ENCODE data around the gene KLHL2.
A peak's percentile ranks its signal among the peaks of the same experiment; 100 is the strongest.
"Not testable (repeated sequence)": the region's sequence is repeated elsewhere in the genome, so short reads cannot be mapped to it uniquely, and the experiment has no call there.

Gene KLHL2

DNA sequence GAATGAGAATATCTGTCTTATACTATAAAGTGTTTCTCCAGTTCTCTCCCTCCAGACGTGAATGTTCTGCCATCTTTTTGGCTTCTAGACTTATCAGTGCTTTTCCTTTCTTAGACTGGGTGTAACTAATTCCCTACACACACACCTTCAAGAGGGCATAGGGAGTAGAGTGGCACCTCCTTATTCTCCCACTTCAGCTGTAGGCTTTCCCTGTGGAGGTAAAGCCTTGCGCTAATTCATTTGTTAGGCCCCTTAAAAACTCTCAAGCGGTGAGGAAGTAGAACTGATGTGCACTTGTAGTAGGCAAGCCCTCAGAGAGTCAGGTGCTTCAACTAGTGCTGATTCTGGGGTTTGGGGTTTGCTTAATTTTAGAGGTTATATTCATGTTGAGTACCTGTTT, 10.0 kb downstream of the KLHL2 start:
- ChIA-PET POLR2A (no interaction called here), CTCF (no interaction called here)
- TF ChIP-seq, protein P1, sequence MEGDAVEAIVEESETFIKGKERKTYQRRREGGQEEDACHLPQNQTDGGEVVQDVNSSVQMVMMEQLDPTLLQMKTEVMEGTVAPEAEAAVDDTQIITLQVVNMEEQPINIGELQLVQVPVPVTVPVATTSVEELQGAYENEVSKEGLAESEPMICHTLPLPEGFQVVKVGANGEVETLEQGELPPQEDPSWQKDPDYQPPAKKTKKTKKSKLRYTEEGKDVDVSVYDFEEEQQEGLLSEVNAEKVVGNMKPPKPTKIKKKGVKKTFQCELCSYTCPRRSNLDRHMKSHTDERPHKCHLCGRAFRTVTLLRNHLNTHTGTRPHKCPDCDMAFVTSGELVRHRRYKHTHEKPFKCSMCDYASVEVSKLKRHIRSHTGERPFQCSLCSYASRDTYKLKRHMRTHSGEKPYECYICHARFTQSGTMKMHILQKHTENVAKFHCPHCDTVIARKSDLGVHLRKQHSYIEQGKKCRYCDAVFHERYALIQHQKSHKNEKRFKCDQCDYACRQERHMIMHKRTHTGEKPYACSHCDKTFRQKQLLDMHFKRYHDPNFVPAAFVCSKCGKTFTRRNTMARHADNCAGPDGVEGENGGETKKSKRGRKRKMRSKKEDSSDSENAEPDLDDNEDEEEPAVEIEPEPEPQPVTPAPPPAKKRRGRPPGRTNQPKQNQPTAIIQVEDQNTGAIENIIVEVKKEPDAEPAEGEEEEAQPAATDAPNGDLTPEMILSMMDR (IDR thresholded peaks at IDR 0.05; ENCODE audit: control extremely low read depth, extremely low read depth, low read depth, missing control alignments), result no peak
- no peak for DNase-seq (ENCODE audit: extremely low spot score)

DNA sequence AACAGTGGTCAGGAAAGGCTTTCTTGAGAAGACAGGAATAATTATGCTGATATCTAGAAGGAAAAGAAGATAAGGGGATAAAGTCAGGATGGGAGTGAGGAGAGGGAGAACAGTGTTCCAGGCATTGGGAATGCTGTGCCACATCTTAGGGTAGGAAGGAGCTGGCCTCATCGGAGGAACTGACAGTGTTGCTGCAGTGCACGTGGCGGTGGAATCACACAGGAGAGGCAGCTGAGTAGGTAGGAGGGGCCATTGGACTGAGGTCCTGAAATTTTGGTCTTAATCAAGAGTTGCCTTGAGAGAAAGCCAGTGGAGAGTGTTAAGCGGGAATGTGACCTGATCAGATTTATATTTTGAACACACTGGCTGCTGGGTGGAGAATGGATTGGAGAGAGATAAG, 13.9 kb downstream of the KLHL2 start:
- POLR2A ChIA-PET; DNase-seq (ENCODE audit: extremely low spot score); CTCF ChIA-PET: not testable (repeated sequence)

DNA sequence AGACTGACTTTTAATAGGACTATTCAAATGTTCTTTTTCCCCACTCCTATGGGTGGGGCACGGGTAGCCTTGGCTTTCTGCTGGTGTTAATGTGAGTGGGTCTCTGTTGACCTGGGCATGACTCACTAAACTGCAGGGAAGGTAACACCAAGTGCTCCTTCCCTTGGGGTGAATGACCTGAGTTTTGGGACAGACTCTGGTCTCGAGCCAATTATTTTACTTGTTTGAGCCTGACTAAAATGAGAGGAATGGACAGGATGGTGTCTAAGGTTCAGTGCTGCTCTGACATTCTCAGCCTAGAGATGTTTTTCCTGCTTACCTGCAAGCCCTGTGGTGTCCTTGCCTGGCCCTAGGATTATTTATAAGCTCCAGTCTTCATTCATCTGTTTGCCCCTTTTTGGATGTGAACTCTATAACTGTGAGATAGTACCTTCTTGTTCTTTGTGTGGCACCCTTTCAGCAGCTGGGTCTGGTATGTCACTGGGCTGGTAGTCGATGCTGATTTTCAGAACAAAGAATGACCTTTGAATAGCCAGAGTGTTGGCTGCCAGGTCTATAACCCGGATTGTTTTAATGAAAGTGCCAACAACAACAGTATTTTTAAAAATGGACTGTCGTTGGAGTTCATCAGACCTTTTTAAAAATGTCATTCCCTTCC, 14.8 kb downstream of the KLHL2 start:
- DNase-seq (ENCODE audit: extremely low spot score); POLR2A ChIA-PET: not testable (repeated sequence)

DNA sequence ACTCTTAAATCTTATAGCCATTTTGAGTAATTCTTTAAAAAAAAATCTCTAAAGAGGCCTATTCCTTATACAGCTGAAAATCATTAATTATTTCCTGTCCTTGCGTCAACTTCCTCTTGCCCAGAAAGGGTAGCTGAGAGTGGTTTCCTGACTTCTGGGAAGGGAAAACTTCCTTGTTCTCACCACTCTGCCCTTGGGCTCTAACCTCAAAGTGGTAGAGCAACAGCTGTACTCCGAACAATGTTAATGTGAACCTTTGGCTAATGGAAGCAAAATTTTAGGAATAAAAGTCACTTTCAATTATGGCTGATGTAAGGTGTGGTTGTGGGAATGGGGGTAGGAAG, 15.3 kb downstream of the KLHL2 start:
- TF ChIP-seq, protein P1 (IDR thresholded peaks at IDR 0.05; ENCODE audit: control extremely low read depth, extremely low read depth, low read depth, missing control alignments), result no peak
- POLR2A ChIA-PET, result no interaction called here
- DNase-seq (ENCODE audit: extremely low spot score), result no peak
- CTCF ChIA-PET, result interaction anchor here (0.8 kb wide), 1 partner anchor 14 kb away, joined by 3 read pairs; no protein-coding TSS in a partner anchor

More for the DNA sequence above, 14.8 kb downstream of the KLHL2 start:
- CTCF ChIA-PET, result not testable (repeated sequence)

DNA sequence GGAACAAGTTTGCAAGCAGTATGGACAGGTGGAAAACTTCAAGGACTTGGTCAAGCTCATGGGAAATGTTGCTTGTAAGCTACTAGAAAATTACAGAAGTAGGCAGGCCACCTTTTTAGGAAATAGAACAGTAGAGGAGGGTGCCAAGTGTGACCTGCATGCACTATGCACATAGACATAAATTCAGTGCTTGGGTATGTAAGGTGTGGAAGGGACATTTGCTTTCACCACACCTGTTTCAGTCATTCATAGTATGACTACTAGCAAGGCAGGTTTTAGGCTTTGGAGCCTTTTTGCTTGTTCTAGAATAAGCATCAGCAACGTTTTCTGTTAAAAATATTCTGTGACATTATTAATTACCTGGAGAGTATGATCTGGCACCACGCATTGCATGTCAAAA, 20.0 kb downstream of the KLHL2 start:
- CTCF ChIA-PET, result interaction anchor here (1.3 kb wide), 1 partner anchor 19 kb away, joined by 3 read pairs; no protein-coding TSS in a partner anchor
- POLR2A ChIA-PET; DNase-seq (ENCODE audit: extremely low spot score): not testable (repeated sequence)

DNA sequence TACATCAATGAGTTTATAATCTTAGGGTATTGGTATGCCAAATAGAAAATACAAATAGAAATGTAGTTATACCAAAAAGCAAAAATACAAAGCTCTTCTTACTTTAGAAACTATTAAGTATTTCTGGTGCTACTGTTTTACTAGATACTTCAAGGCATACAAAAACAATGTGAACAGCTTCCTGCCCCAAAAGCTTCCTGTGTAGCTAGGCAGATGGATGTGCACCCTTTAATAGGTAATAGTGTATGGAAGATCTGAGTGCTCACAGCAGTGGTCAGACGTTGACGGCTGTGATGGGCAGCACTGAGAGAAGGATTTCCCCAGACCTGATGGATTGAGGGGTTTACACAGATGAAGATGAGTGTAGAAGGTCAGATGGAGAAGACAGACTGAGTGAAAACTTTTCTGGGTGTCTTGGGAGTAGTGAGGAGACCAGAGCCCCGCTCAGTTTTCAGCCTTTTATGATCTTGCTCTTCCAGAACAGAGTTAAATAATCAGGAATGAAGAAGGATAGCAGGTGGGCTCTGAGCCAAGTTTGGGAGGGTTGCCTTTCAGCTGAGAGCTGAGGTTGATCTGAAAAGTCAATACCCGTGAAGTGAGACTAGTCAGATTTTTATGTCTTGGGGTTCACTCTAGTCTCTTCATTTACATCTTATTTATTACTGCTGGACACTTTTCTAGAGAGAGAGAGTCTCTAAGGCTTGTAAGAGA, 22.3 kb downstream of the KLHL2 start:
- POLR2A ChIA-PET; CTCF ChIA-PET; DNase-seq (ENCODE audit: extremely low spot score): not testable (repeated sequence)

DNA sequence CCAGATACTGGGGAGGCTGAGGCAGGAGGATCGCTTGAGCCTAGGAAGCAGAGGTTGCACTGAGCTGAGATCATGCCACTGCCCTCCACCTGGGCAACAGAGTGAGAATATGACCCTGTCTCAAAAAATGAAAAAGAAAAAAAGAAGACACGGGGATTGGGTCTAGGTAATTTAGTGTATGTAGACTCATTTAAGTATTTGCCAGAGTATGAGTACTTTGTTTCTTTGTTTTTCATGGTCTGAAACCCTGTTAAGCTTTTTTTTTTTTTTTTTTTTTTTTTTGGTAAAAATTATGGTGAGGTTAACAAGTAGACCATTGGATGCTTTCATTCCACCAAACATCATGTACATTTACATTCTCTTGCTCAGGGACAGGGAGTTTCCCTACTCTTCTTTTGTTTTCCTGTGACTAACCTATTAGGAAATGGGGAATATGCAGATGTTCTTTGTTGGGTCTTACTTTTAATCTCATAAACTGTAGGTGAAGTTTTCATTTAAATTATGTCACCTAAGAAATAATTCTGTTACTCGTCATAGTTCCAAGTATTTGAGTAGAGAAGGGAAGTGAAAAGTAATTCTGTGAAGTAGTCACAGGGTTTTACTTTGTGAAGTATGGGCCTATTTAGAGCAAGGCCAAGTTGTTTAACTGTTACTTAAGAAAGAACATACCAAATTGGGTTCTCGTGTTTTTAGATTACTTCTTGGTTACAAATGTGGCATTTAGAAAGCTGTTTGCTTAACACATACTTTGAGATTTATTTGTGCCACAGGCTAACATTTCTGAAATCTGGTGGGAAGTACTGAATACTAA, 25.5 kb downstream of the KLHL2 start:
- POLR2A ChIA-PET, CTCF ChIA-PET: not testable (repeated sequence)
- DNase-seq (ENCODE audit: extremely low spot score), result peak; percentile 14

DNA sequence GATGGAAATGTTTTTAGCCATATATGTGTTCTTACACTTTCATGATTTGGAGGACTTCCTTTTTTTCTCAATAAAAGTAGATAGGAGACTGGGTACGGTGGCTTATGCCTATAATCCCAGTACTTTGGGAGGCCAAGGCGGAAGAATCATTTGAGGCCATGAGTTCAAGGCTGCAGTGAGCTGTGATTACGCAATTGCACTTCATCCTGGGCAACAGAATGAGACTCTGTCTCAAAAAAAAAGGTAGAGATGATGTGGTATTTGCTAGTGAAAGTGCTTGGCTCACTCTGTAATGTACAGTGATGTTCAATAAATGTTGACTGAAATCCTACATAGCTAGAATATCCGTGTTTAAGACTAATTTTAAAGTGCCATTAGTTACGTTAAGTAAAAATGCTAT, 27.4 kb downstream of the KLHL2 start:
- CTCF ChIA-PET, result interaction anchor here (1.6 kb wide), 1 partner anchor 104 kb away, joined by 4 read pairs; no protein-coding TSS in a partner anchor
- TF ChIP-seq, protein P1 (IDR thresholded peaks at IDR 0.05; ENCODE audit: control extremely low read depth, extremely low read depth, low read depth, missing control alignments), result no peak
- no peak for DNase-seq (ENCODE audit: extremely low spot score)
- POLR2A ChIA-PET, result no interaction called here

DNA sequence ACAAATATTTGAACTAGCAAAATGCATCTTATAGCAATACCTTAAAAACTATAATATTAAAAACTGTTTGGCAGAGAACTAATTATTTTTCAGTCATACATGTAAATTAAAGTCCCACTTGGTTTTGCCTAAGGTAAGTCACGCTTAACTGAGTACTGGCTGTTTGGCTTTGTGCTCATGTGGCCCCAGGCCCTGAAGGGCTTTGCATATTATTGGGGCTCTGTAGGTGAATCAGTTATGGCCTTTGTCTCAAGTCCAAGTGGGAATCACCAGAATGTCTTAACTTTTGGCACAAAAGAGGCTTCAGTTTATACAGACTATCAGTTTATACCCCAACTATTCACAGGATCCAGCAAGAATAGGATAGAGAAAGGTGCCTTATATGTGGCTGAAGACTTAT, 29.5 kb downstream of the KLHL2 start:
- POLR2A ChIA-PET; DNase-seq (ENCODE audit: extremely low spot score); CTCF ChIA-PET: not testable (repeated sequence)

DNA sequence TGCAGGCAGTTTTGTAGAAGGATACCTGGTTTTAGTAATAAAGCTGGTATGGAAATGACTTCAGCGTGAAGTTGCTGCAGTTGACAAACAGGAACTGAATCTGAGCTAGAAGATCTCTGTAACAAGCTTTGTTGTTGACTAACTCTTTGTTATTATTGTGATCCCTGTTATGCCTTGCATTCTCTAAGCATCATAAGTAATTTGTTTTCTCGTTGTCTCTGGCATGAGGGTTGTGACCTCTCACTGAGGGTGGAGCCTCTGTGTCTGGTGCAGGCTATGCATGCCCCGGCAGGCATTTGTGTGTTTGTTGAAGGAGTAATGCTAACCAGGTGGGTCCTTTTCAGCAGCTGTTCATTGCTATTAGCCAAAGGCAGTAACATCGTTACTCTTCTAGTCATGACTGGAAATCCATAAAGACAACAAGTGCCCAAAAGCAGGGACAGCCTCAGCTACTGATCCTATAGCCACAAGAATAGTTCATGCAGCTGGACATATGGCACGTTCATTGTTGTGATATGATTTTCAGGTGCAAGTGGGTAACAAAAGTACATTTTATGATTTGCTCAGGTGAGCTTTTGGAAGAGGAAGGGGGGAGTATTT, 30.8 kb downstream of the KLHL2 start:
- CTCF ChIA-PET, result interaction anchor here (1.0 kb wide), 1 partner anchor 60 kb away, joined by 3 read pairs; no protein-coding TSS in a partner anchor
- DNase-seq (ENCODE audit: extremely low spot score), result peak; percentile 5
- POLR2A ChIA-PET, result not testable (repeated sequence)

DNA sequence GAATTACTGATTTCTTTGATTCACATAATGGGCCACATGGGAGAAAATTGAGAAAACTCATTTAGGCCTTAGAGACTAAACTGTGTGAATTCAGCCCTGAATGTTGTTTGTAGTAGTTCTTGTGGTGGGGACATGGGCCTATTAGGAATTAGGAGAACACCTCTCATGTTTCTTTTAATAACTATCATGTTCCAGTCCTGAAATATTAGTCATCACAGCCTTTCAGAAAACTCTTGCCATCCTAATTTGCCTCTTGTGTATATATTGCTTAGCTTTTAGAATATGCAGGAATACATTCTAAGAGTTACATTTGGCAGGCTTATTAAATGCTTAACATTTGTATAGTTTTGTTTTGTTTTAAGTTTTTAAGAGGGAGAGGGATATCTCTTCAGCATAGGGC, 33.4 kb downstream of the KLHL2 start:
- DNase-seq (ENCODE audit: extremely low spot score); CTCF ChIA-PET; POLR2A ChIA-PET: not testable (repeated sequence)

DNA sequence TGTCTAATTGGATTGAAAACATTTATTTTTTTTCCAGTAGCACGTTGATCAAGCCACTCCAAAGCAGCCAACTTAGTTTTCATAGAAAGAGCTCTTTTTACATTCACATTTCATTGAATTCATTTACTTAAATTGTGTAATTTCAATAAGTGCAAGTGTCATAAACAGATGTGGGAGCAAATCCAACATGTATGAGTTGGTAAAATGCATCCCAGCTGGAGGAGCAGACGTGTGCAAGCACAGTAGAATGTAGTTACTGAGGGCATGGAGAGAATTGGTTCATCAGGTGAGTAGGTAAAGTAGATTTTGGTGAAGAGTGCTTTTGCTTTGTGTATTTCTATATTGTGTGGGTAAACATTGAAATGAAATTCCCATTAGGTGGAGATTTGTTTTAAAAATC, 36.8 kb downstream of the KLHL2 start:
- POLR2A ChIA-PET; CTCF ChIA-PET; DNase-seq (ENCODE audit: extremely low spot score): not testable (repeated sequence)

DNA sequence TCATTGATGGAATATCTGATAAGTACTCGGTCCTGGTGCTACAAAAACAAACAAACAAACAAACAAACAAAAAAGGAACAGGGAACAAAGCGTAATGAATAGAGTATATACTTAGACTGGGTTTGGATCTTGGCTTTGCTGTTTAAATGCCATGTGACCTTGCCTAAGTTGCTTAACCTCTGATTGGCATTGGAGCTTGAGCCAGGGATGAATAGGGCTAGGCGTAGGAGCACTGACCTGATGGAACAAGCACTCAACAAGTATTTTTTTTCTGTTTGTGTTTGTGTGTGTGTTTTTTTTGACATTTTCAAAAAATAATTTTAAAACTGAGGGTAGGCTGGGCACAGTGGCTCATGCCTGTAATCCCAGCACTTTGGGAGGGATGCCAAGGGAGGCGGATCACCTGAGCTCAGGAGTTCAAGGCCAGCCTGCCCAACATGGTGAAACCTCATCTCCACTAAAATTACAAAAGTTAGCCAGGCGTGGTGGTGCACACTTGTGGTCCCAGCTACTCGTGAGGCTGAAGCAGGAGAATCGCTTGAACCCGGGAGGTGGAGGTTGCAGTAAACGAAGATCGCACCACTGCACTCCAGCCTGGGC, 37.3 kb downstream of the KLHL2 start:
- CTCF ChIA-PET; DNase-seq (ENCODE audit: extremely low spot score); POLR2A ChIA-PET: not testable (repeated sequence)

Measured in GM10248 (cell line).